Stomach (tissue), 9 donors: ENCODE data around the gene IPO5. TPM values are rescaled to one million over a fixed set of nuclear protein-coding genes. Genes with fewer than 3 reads are reported as not detected.

Experiments used
- DNase-seq, 2 donors: peaks; one replicate each; pipeline versions ENCODE4 v3.0.0 to v3.0.0-alpha.2; 2013 to 2019
- H3K27ac ChIP-seq, 5 donors: fragments of 200-600 bp in 4 of 5; sonication (generic) in 4 of 5; one replicate each; pipeline ENCODE4 v1.5.1; 2013 to 2019; ENCODE audit warnings: mild to moderate bottlenecking in 1 of 5, moderate library complexity in 1 of 5
- H3K27me3 ChIP-seq, 3 donors: fragments of 200-600 bp; sonication (generic); one replicate each; pipeline ENCODE4 v1.5.1; 2017 to 2019; ENCODE audit warnings: mixed run types in 1 of 3
- H3K36me3 ChIP-seq, 4 donors: fragments of 200-600 bp; sonication (generic); 1 replicate in 3 of 4; 2 replicates in 1 of 4; pipeline ENCODE4 v1.5.1; 2016 to 2019
- H3K4me1 ChIP-seq, 4 donors: fragments of 200-600 bp; sonication (generic); one replicate each; pipeline ENCODE4 v1.5.1; 2016 to 2019
- H3K4me3 ChIP-seq, 4 donors: fragments of 200-600 bp; sonication (generic) in 3 of 4; one replicate each; pipeline ENCODE4 v1.5.1; 2016 to 2019; ENCODE audit warnings: mild to moderate bottlenecking in 1 of 4
- H3K9me3 ChIP-seq, 4 donors: fragments of 200-600 bp; sonication (generic); one replicate each; pipeline ENCODE4 v1.5.1; 2016 to 2019
- CTCF ChIP-seq, 7 experiments: fragments of 450-650 bp in 4 of 7; fragments of 200-600 bp in 3 of 7; sonication (generic) in 3 of 7; IDR thresholded peaks; one replicate each; pipeline ENCODE4 v1.5.1; 2016 to 2019; ENCODE audit warnings: antibody characterized with exemption in 7 of 7, control low read depth in 2 of 7, mild to moderate bottlenecking in 1 of 7
- EP300 ChIP-seq: sonication (generic); formaldehyde crosslinking; IDR thresholded peaks from one replicate; pipeline ENCODE4 v1.6.1; 2017; ENCODE audit warnings: antibody characterized with exemption
- POLR2A ChIP-seq, 4 donors: fragments of 450-650 bp; IDR thresholded peaks; one replicate each; pipeline ENCODE4 v1.6.1; 2016; ENCODE audit warnings: antibody characterized with exemption in 4 of 4, control low read depth in 2 of 4, mild to moderate bottlenecking in 1 of 4, moderate library complexity in 1 of 4
- POLR2AphosphoS5 ChIP-seq, 3 donors: sonication (generic); formaldehyde crosslinking; IDR thresholded peaks; one replicate each; pipeline ENCODE4 v1.6.1; 2016; ENCODE audit warnings: antibody characterized with exemption in 3 of 3
- WGBS, 5 donors: extraction: QIAGEN DNeasy Blood & Tissue Kit in 3 of 5; methylation state at CpG; one replicate each; pipeline versions ENCODE4 v1.1.5 to v1.1.7; 2013 to 2018; 5-methylcytosine and 5-hydroxymethylcytosine counted together
- intact Hi-C: fragments of 100-400 bp; cut with DNase I; formaldehyde crosslinking; loops from one replicate; pipeline ENCODE4 v1.15.1; 2023; ENCODE audit warnings: low total_unique reads
- polyA plus RNA-seq, 3 donors: library from polyadenylated mRNA; stranded (reverse); fragments of 200-250 nt; gene quantifications; one replicate each; pipeline ENCODE4 v1.2.3, GENCODE V29; 2013
- total RNA-seq, 5 donors: library from RNA; depleted of rRNA; stranded (reverse); fragments of >200 nt; gene quantifications; one replicate each; pipeline versions ENCODE4 v1.1.0 to v1.2.3, GENCODE V29; 2014 to 2016
- donor health status: healthy with polysubstance abuse.
- donor health status: Bipolar disorder and iron deficiency.
- donor health status: healthy.

Gene IPO5
- total and polyA plus RNA-seq, 8 donors: 24.7 to 236 (median 60.1) TPM

DNA sequence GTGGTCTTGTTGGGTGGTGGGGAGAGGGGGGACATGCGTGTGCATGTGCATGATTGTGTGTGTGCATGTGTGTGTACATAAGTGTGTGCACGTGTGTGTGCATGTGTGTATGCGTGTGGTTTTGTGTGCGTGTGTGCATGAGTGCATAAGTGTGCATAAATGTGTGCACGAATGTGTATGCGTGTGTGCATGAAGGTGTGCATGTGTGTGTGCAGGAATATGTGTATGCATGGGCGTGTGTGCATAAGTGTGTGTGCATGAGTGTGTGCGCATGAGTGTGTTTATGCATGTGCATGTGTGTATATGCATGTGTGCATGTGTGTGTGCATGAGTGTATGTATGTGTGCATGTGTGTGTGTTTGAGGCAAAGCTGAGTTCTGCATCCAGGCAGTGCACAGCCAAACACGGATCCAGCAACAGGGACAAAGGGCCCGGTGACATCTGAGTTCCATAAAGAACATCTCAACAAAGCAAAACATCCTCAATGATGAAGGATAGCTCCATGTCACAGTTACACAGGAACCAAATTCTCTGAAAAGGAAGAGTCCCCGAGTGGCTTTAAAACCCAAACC, 103.5 kb downstream of the IPO5 start:
- no peak for DNase-seq
- Histone ChIP-seq H3K27me3 (no peaks in the 10 kb centered on the region), H3K9me3 (no peaks in the 10 kb centered on the region), H3K4me3 (no peak overlapping the region), H3K27ac (no peak overlapping the region), H3K4me1 (no peaks in the 10 kb centered on the region), H3K36me3 (no peaks in the 10 kb centered on the region)
- WGBS, 5 donors: 92 to 96% (median 92%) methylated on average over 11 of the region's 11 CpGs
- TF ChIP-seq POLR2AphosphoS5 (IDR thresholded peaks at IDR 0.05) (no peak), CTCF (IDR thresholded peaks at IDR 0.05) (no peak), EP300 (no peak), POLR2A (IDR thresholded peaks at IDR 0.05) (no peak)
- intact Hi-C loops: no loop called here

DNA sequence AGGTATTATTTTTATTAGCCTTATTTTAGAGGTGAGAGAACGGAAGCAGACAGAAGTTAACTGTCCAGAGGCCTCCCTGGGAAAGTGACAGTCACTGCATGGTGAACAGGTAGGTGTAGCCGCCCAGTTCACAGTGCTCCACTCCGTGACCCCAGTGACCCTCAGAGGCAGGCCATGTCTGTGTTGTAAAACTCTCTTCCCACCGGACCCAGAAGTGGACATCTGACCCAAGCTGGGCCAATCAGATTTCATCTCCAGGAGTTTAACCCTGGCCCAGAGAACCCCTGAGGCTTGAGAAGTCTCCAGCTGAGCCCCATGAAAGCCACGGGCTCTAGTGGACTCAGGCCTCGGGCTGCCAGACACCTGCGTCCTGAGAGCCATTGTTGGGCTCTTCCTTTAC, 105.8 kb downstream of the IPO5 start:
- 79 to 88% (median 85%) methylated on average over 6 to 7 of the region's 7 CpGs for WGBS, 5 donors
- intact Hi-C loops: no loop called here
- Histone ChIP-seq H3K4me3 (no peak overlapping the region), H3K27ac (no peak overlapping the region), H3K4me1 (no peaks in the 10 kb centered on the region), H3K27me3 (no peaks in the 10 kb centered on the region), H3K9me3 (no peaks in the 10 kb centered on the region), H3K36me3 (no peaks in the 10 kb centered on the region)
- no peak for DNase-seq
- no peak for TF ChIP-seq POLR2AphosphoS5 (IDR thresholded peaks at IDR 0.05)

DNA sequence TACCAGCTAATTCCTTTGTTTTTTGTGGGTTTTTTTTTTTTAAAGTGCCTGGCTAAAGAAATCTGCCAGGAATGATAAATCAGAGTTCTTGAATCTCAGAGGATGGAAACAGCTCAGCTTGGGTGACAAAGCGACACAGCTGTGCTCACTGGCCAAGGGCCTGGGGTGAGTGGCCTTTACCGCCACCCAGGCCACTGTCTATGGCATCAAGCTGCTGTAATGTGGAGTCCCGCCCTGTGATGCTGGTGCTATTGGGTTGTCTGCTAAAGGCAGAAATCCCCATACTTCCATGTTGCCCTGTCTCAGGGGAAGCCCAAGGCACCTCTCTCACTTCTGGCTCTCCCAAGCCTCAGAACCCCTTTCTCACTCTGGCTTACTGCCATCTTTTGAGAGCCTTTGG, 106.8 kb downstream of the IPO5 start:
- H3K36me3 ChIP-seq: no peaks in the 10 kb centered on the region
- WGBS, 5 donors: 84 to 97% (median 90%) methylated on average over 3 of the region's 3 CpGs
- intact Hi-C loops: no loop called here
- no peak overlapping the region for H3K4me3 ChIP-seq
- no peak overlapping the region for H3K27ac ChIP-seq
- no peak for DNase-seq
- no peaks in the 10 kb centered on the region for H3K27me3 ChIP-seq
- no peaks in the 10 kb centered on the region for H3K9me3 ChIP-seq
- no peaks in the 10 kb centered on the region for H3K4me1 ChIP-seq
- TF ChIP-seq CTCF (IDR thresholded peaks at IDR 0.05) (no peak), POLR2A (IDR thresholded peaks at IDR 0.05) (no peak), POLR2AphosphoS5 (IDR thresholded peaks at IDR 0.05) (no peak), EP300 (no peak)

DNA sequence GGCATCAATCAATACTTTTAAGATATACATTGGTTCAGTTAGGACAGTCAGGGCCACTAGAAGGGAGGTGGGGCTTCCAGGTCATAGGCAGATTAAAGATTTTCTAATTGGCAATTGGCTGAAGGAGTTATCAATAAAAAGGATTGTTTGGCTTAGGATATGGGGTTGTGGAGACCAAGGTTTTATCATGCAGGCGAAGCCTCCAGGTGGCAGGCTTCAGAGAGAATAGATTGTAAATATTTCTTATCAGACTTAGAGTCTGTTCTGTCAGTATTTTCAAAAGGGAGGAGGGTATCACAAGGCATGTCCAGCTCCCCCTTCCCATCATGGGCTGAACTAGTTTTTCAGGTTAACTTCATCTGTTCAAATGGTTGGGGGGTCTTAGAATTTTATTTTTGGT, 112.0 kb downstream of the IPO5 start:
- no peak overlapping the region for H3K27ac ChIP-seq
- intact Hi-C loops: no loop called here
- no peaks in the 10 kb centered on the region for H3K9me3 ChIP-seq
- H3K4me3 ChIP-seq: no peak overlapping the region
- TF ChIP-seq CTCF (IDR thresholded peaks at IDR 0.05): no peak
- no peak for TF ChIP-seq POLR2AphosphoS5 (IDR thresholded peaks at IDR 0.05)
- TF ChIP-seq EP300: no peak
- TF ChIP-seq POLR2A (IDR thresholded peaks at IDR 0.05): no peak
- 27 to 58% (median 50%) methylated on average over 1 of the region's 1 CpG for WGBS, 5 donors
- no peaks in the 10 kb centered on the region for H3K27me3 ChIP-seq
- no peaks in the 10 kb centered on the region for H3K36me3 ChIP-seq
- no peak for DNase-seq
- H3K4me1 ChIP-seq: no peaks in the 10 kb centered on the region

DNA sequence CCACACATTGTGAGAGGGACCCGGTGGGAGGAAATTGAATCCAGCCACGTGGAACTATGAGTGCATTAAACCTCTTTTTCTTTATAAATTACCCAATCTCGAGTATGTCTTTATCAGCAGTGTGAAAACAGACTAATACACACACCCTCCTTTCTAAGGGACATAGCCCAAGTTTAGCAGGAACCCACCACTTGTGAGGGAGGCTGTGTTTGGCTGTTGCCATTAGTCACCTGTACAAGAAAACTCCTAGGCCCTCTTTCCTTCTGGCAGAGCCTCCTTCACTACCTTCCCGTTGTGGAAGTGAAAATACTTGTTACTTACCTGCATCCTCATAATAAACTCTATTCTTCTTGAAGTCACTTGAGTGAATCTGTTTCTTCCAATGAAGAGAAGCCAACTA, 113.2 kb downstream of the IPO5 start:
- Histone ChIP-seq H3K4me3 (no peak overlapping the region), H3K27ac (no peak overlapping the region), H3K27me3 (no peaks in the 10 kb centered on the region), H3K4me1 (no peaks in the 10 kb centered on the region), H3K36me3 (no peaks in the 10 kb centered on the region), H3K9me3 (no peaks in the 10 kb centered on the region)
- no peak for DNase-seq
- TF ChIP-seq EP300: no peak
- TF ChIP-seq CTCF (IDR thresholded peaks at IDR 0.05): no peak
- no peak for TF ChIP-seq POLR2A (IDR thresholded peaks at IDR 0.05)
- TF ChIP-seq POLR2AphosphoS5 (IDR thresholded peaks at IDR 0.05): no peak
- WGBS, 5 donors: 39 to 57% (median 51%) methylated on average over 4 of the region's 4 CpGs
- intact Hi-C loops: no loop called here
